GM12878 (cell line): Measurements from ENCODE around the gene ANAPC16.

Source experiments
- CHD2 ChIP-seq: IDR thresholded peaks from 2 replicates; pipeline ENCODE4 v1.6.1; 2011; ENCODE audit warnings: low read depth, low read length, improper control_type of control experiment, borderline replicate concordance
- JUND ChIP-seq: IDR thresholded peaks from 2 replicates; pipeline ENCODE4 v1.6.1; 2012; ENCODE audit warnings: low read depth, mild to moderate bottlenecking, low read length, improper control_type of control experiment, moderate library complexity
- POLR2A ChIP-seq: IDR thresholded peaks from 2 replicates; pipeline ENCODE4 v1.6.1; 2011; ENCODE audit warnings: low read depth, mild to moderate bottlenecking, low read length
- TCF7 ChIP-seq: IDR thresholded peaks from 2 replicates; pipeline ENCODE4 v1.6.1; 2014; ENCODE audit warnings: antibody characterized with exemption, borderline replicate concordance

DNA sequence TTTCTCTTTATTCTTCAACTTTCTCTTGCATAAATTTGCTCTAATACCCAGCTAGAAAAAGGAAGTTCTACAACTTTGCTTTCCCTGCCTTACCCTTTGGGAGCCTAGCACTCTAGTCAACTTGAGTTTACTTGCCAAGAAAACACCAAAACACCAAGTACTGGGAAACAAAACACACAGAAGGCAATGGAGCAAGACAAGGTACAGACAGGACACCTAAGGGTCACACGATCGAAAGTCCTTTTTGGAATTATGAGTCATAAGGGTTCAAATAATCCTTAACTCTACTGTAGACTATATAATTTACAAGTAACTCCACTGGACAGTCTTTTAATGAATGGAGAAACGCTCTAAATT, 42.6 kb upstream of the ANAPC16 start:
- TF ChIP-seq POLR2A (no peak), JUND (no peak), CHD2 (no peak), TCF7 (no peak)
